PFSK-1 (cell line): ENCODE data around the gene SIM1. TPM values are rescaled to one million over a fixed set of nuclear protein-coding genes. Genes with fewer than 3 reads are reported as not detected.

ENCODE experiments used
- FOXP2 ChIP-seq: optimal IDR thresholded peaks from 2 replicates; pipeline ENCODE3; 2011; ENCODE audit warnings: borderline replicate concordance, control low read depth, inconsistent platforms; ENCODE audit not compliant: insufficient read depth; ENCODE audit errors: extremely low read length, extremely low read depth
- POLR2AphosphoS5 ChIP-seq: IDR thresholded peaks from 2 replicates; pipeline ENCODE4 v1.6.1; 2012; ENCODE audit warnings: low read depth, mild to moderate bottlenecking, control low read depth, low read length, moderate library complexity
- SIN3A ChIP-seq: IDR thresholded peaks from 2 replicates; pipeline ENCODE4 v1.6.1; 2012; ENCODE audit warnings: mild to moderate bottlenecking, low read length, moderate library complexity, borderline replicate concordance; ENCODE audit not compliant: insufficient read depth
- TAF1 ChIP-seq: IDR thresholded peaks from 2 replicates; pipeline ENCODE4 v1.6.1; 2012; ENCODE audit warnings: low read length, control low read depth, borderline replicate concordance; ENCODE audit not compliant: insufficient read depth
- polyA plus RNA-seq: library from polyadenylated mRNA; unstranded; fragments of >200 nt; gene quantifications from one replicate; pipeline ENCODE4 v1.2.1, GENCODE V29; 2012; ENCODE audit warnings: low read depth, missing spikeins; ENCODE audit not compliant: insufficient read length
- TF ChIP-seq, protein P1 (sequence below), 2 experiments: IDR thresholded peaks; 2 replicates each; pipeline versions ENCODE4 v1.6.1 to v1.8.0; 2011 to 2012; ENCODE audit warnings: low read depth in 2 of 2, low read length in 2 of 2, control low read depth in 1 of 2, inconsistent platforms in 1 of 2, mild to moderate bottlenecking in 1 of 2, moderate library complexity in 1 of 2; ENCODE audit not compliant: insufficient read depth in 1 of 2

Gene SIM1, protein sequence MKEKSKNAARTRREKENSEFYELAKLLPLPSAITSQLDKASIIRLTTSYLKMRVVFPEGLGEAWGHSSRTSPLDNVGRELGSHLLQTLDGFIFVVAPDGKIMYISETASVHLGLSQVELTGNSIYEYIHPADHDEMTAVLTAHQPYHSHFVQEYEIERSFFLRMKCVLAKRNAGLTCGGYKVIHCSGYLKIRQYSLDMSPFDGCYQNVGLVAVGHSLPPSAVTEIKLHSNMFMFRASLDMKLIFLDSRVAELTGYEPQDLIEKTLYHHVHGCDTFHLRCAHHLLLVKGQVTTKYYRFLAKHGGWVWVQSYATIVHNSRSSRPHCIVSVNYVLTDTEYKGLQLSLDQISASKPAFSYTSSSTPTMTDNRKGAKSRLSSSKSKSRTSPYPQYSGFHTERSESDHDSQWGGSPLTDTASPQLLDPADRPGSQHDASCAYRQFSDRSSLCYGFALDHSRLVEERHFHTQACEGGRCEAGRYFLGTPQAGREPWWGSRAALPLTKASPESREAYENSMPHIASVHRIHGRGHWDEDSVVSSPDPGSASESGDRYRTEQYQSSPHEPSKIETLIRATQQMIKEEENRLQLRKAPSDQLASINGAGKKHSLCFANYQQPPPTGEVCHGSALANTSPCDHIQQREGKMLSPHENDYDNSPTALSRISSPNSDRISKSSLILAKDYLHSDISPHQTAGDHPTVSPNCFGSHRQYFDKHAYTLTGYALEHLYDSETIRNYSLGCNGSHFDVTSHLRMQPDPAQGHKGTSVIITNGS
- not detected for polyA plus RNA-seq

DNA sequence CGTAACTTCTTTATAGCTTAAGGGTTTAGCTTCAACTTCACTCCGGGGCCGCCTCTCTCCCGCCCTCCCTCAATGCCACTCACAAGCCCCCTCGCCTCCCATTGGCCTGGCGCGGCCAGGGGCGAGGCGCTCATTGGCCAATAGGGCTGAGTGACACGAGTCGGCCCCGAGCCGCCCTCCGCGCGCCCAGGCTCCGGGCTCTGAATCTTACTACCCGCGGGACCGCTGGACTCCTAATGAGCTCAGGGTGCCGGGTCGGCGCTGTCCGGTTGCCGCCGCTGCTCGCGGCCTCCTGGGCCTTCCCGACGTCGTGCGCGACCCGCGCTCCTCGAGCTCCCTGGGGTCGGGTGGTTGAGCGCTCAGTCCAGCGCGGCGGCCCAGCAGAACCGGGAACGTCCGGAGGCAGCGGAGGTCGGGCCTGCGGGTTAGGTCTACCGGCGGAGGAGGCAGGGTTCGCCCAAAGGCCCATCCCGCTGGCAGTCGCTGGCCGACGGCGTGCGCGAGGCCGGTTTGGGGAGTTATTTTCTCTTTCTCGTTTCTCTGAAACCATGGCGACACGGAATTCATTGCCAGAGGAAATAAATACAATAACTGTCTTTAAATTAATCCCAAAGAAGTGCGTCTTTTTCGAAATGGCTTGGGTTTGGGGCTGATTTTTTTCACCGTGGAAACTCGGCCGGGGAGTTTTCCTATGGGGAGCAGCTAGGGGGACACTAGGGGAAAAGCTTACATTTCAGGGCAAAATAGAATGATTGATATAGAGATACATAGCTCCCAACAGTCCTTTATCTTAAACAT lies at the start of gene SIM1:
TSS of gene SIM1 (minus strand) at position 19 of the 798 bp plus-strand sequence. CDS start 1,453 bp downstream, outside the sequence.
- TF ChIP-seq TAF1 (no peak), SIN3A (no peak), FOXP2 (no peak), POLR2AphosphoS5 (no peak)

DNA sequence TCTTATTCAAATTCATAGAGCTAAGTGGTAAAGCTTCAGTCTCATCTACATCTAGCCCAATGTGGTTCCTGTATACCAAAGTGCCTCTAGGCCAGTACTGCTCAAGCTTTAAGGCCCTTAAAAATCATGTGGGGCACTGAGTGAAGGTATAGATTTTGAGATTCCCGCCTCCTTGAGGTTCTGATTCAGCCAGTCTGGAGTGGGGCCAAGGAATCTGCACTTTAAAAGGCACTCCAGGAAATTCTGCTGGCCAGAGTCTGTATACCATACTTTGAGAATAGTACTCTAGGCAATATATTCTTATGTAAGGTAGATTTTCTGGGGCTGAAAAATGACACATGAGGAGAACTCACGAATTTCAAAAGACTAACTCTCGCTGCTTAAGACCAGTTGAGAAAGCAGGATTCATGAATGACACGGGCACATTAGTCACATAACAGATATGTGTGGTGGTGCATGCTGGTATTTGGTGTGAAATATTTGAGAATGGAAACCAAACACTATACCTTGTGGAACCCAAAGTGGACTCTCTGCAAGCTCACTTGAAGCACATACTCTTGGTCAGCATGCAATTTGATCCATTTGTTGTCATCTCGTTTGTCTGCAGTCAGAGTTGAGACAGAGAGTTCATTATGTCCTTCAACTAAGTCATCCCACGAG lies 47.6 kb upstream of the SIM1 start:
- TF ChIP-seq SIN3A = no peak
- TF ChIP-seq FOXP2 = no peak
- TF ChIP-seq, protein P1, sequence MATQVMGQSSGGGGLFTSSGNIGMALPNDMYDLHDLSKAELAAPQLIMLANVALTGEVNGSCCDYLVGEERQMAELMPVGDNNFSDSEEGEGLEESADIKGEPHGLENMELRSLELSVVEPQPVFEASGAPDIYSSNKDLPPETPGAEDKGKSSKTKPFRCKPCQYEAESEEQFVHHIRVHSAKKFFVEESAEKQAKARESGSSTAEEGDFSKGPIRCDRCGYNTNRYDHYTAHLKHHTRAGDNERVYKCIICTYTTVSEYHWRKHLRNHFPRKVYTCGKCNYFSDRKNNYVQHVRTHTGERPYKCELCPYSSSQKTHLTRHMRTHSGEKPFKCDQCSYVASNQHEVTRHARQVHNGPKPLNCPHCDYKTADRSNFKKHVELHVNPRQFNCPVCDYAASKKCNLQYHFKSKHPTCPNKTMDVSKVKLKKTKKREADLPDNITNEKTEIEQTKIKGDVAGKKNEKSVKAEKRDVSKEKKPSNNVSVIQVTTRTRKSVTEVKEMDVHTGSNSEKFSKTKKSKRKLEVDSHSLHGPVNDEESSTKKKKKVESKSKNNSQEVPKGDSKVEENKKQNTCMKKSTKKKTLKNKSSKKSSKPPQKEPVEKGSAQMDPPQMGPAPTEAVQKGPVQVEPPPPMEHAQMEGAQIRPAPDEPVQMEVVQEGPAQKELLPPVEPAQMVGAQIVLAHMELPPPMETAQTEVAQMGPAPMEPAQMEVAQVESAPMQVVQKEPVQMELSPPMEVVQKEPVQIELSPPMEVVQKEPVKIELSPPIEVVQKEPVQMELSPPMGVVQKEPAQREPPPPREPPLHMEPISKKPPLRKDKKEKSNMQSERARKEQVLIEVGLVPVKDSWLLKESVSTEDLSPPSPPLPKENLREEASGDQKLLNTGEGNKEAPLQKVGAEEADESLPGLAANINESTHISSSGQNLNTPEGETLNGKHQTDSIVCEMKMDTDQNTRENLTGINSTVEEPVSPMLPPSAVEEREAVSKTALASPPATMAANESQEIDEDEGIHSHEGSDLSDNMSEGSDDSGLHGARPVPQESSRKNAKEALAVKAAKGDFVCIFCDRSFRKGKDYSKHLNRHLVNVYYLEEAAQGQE (IDR thresholded peaks at IDR 0.05; ENCODE audit: insufficient read depth in 1 of 2, low read depth in 2 of 2, low read length in 2 of 2) = no peak
- TF ChIP-seq POLR2AphosphoS5 = no peak
- no peak for TF ChIP-seq TAF1

DNA sequence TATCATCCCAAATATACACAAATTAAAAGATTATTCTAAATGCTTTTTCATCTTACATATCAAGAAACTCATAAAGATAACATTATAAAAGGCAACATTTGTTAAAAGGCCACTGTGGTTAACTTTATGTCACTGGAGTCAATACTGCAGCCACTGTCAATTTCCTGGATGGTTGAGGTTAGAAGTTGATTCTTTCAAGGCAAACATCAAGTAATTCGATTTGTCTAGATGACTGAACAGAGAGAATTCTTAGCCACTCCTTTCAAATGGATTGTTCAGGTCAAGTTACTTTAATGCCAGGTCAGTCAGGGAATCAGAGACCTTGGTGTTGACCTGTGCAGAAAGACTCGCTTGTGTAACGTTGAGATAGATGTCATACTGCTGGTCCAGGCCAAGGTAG lies 44.4 kb upstream of the SIM1 start:
- TF ChIP-seq POLR2AphosphoS5 (no peak), FOXP2 (no peak), SIN3A (no peak), TAF1 (no peak)
- TF ChIP-seq, protein P1 (IDR thresholded peaks at IDR 0.05; ENCODE audit: insufficient read depth in 1 of 2, low read depth in 2 of 2, low read length in 2 of 2) = no peak

DNA sequence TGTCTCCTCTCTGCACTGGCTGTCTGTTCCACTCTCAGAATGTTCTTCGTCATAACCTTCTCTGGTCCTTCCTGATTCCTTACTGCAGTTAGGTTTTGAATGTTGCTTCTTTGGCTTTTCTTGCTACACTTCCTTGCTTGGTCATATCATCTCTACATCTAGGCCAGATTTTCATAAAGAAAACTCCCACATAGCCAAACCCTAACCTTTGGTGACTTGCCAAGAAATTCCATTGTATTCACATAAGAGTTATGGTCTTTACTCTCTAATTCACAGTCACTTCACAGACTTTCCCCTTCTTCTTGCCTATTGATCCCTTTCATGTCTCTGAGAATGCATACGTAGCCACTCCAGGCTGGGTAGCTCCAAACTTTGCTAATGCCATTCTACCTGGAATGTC lies 41.9 kb upstream of the SIM1 start:
- TF ChIP-seq, protein P1 (IDR thresholded peaks at IDR 0.05; ENCODE audit: insufficient read depth in 1 of 2, low read depth in 2 of 2, low read length in 2 of 2) = no peak
- TF ChIP-seq FOXP2 = no peak
- TF ChIP-seq POLR2AphosphoS5 = no peak
- no peak for TF ChIP-seq SIN3A
- no peak for TF ChIP-seq TAF1
